GM10248 (cell line): ENCODE measurements around the gene TRAF6.

Experiments
- CTCF ChIA-PET: fragments of 300-600 bp; sonication (Branson Sonifier 250); formaldehyde crosslinking; extraction: SDS; loops from one replicate; lab custom pipeline; 2021; ENCODE audit warnings: antibody characterized with exemption; lab: Yijun Ruan, JAX
- POLR2A ChIA-PET: fragments of 350-650 bp; sonication (Branson Sonifier 250); formaldehyde crosslinking; extraction: SDS; loops from one replicate; lab custom pipeline; 2020; ENCODE audit warnings: antibody characterized with exemption; lab: Yijun Ruan, JAX
- DNase-seq: peaks from one replicate; pipeline ENCODE4 v3.0.0; 2012; ENCODE audit errors: extremely low spot score
- CTCF ChIP-seq: IDR thresholded peaks from 2 replicates; pipeline ENCODE4 v1.5.1; 2012; ENCODE audit warnings: mild to moderate bottlenecking, low read depth; ENCODE audit errors: extremely low read depth, missing control alignments, control extremely low read depth

Gene TRAF6

GRCh38 chr11:36463781-36464180 is 46.3 kb downstream of the TRAF6 start:
- DNase-seq, result no peak
- ChIA-PET POLR2A (no interaction called here), CTCF (interaction anchor here (1.2 to 2.3 kb wide), 3 partner anchors 15 to 284 kb away, joined by 3 to 8 read pairs (median 3); partner anchors contain the start of gene TRAF6)
- no peak for TF ChIP-seq CTCF

GRCh38 chr11:36462321-36462720 is 47.8 kb downstream of the TRAF6 start:
- TF ChIP-seq CTCF, result no peak
- ChIA-PET CTCF (interaction anchor here (2.3 kb wide), 1 partner anchor 16 kb away, joined by 8 read pairs; no protein-coding TSS in a partner anchor), POLR2A (no interaction called here)

GRCh38 chr11:36460220-36460619 is 49.9 kb downstream of the TRAF6 start:
- no peak for DNase-seq
- ChIA-PET POLR2A (no interaction called here), CTCF (interaction anchor here (0.8 to 1.8 kb wide), 3 partner anchors 10 to 33 kb away, joined by 3 to 6 read pairs (median 3); no protein-coding TSS in a partner anchor)
- TF ChIP-seq CTCF, result no peak

More at GRCh38 chr11:36462321-36462720, 47.8 kb downstream of the TRAF6 start:
- DNase-seq, result no peak

- no peak for DNase-seq
- ChIA-PET CTCF (interaction anchor here (1.0 to 1.8 kb wide), 2 partner anchors 34 to 167 kb away, joined by 3 to 6 read pairs; no protein-coding TSS in a partner anchor), POLR2A (no interaction called here)
- TF ChIP-seq CTCF, result no peak
Measured at GRCh38 chr11:36459046-36459445, 51.0 kb downstream of the TRAF6 start.

- ChIA-PET CTCF (interaction anchor here (1.0 to 1.8 kb wide), 2 partner anchors 35 to 166 kb away, joined by 3 to 6 read pairs; no protein-coding TSS in a partner anchor), POLR2A (no interaction called here)
- DNase-seq, result no peak
- no peak for TF ChIP-seq CTCF
Measured at GRCh38 chr11:36458129-36458915, 51.8 kb downstream of the TRAF6 start.

- DNase-seq, result no peak
- TF ChIP-seq CTCF, result no peak
- CTCF ChIA-PET, result interaction anchor here (1.0 to 1.4 kb wide), 3 partner anchors 11 to 37 kb away, joined by 3 to 4 read pairs (median 3); no protein-coding TSS in a partner anchor
- POLR2A ChIA-PET, result no interaction called here
Measured at GRCh38 chr11:36456156-36456555, 53.9 kb downstream of the TRAF6 start.
